Anterior cingulate cortex (tissue), 58 donors: Measurements from ENCODE around the gene IFIH1.

Source experiments
- DNase-seq, 58 donors: peaks; one replicate each; lab custom pipeline; 2025; lab: John Stamatoyannopoulos, UW

Gene IFIH1

DNA sequence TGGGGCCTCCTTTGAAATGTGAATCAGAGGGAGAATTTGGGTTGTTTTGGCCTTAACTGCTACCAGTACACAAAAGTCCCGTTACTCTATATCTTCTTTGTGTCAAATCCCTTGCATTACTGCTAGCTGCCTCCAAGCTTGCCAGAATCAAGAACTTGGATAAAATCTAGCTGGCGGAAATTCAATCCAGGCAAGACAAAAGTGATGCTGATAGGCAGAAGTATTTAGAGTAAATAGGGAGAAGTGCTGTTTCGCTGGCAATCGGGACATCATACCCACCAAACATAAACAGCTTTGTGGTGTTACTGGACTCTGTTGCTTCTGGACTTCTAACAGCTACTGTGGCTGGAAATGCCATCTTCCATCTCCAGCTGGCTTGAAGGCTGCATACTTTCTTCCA lies 2.5 kb downstream of the IFIH1 start:
- DNase-seq = no peak

DNA sequence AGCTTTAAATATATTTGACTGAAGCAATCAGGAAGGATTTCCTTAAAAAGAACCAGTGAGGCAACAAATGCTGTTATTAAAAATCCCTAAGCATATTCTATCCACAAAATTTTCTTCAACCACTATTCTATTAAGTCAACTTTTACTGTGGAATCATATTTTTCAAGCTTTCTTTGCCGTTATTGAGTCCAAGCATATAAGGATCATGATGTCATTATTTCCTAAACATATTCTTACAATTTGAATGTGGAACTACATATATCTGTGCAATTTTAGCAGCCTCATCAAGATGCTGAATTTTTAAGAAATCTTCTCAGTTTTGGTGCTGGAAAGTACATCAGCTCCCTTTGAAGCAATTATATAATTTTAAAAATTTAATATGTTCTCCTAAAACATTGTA lies 5.6 kb downstream of the IFIH1 start:
- no peak for DNase-seq

DNA sequence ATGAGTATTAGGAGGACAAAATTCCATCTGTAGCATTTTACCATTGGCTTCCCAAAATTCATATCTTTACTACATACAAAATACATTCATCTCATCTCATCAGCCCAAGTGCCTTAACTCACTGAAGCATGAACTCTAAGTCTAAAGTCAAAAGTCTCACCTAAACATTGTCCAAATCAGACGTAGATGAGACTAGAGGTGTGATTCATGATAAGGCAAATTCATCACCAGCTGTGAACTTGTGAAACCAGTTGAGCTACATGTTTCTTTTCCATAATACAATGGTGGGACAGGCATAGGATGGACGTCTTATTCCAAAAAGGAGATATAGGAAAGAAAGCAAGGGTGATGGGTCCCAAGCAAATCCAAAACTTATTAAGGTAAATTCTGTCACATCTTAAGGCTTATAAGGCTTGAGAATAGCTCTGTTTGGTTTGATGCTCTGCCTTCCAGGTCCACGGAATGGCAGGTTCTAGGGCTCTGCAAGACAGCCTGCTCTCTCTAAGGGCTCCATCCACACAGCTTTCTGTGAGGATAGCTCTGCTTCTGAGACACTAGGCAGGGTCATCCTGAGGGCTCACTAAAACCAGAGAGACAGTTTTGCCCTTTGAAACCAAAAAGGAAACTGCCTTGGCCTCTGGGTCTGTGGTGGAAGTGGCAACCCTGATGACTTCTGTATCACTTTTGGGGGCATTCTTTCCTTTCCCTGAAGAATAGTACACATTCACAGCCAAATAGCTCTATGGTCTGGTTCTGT lies 9.6 kb downstream of the IFIH1 start:
- DNase-seq = no peak

DNA sequence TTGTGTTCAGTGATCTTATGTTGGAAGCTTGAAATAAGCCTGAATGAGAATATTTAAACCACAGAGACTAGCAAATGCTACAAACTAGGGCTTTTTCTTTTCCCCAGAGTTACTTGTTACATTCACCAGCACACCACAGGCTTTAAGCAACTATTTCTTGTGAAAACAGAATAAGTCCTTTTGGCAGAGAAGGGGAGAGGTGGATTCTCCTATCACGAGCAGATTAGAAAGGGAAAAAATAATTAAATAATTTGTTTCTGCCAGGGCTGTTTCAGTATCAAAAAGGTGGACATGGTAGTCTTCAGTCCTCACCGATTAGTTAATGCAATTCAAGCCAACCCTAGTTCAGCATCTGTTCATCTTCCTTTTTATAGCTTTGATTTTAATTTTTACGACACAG lies 12.6 kb downstream of the IFIH1 start:
- no peak for DNase-seq

DNA sequence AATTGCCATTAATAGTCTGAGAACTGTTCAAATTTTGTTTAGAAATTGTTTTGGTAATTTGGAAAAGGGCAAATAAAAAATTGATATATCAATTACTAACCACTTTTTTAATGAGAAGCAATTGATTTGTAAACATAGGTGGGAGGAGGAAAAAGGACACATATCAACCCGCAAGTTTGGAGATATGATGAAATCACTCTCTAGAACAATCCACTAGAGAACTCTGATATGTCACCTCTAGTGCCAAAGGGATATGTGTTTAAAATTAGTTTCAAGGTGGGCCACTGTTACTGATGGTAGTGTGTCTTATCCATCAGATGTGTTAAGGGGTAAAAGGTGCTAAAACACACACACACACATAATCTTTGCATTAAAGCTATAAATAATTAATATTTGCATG lies 16.6 kb downstream of the IFIH1 start:
- no peak for DNase-seq

DNA sequence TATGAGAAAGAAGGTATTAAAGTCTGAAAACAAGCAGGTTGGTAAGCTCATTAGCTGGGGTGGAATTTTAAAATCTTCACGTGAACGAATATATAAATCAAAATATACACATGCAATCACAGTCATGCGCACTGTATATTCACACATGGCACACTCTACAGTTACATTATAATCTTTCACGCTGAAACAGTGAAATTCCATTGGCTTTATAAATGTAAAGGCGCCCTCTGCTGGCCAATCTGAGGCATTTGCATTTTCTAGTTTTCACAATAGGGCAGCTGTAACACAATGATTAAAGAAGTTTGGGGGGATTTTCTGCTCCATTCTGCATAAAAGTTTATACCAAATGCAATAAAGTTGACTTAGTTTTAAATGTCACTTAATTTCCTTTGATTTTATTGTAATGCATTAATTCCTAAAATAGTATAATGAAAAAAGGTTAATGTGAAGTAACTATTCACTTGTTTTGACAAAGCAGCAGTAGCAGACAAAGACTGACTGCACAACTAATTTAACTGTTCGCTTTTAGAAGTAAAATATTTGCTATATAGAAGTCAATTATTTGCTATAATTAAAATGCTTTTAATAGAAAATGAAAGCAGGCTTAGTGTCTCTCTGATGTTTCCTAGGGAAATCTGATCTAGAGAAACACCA lies 17.2 kb downstream of the IFIH1 start:
- peak in 24 of 58 donors; percentile 1 to 63 (median 17) for DNase-seq

DNA sequence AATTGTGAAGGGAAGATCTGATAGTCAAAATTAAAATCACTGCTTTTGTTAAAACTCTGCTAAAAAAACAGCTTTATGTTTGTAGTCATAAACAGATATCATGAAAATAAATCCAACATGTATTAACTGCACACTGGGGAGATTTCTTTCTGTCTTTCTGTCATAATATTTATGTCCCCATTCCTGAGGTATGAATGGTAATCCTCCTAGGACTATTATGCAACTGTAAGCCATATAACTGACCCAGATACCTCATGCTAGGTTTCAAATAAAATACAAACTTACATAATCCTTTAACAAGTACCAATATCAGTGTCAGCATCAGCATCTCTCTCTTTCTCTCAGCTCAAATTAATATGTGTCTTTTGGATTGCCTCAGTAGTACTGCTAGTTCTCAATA lies 18.2 kb downstream of the IFIH1 start:
- DNase-seq = no peak

DNA sequence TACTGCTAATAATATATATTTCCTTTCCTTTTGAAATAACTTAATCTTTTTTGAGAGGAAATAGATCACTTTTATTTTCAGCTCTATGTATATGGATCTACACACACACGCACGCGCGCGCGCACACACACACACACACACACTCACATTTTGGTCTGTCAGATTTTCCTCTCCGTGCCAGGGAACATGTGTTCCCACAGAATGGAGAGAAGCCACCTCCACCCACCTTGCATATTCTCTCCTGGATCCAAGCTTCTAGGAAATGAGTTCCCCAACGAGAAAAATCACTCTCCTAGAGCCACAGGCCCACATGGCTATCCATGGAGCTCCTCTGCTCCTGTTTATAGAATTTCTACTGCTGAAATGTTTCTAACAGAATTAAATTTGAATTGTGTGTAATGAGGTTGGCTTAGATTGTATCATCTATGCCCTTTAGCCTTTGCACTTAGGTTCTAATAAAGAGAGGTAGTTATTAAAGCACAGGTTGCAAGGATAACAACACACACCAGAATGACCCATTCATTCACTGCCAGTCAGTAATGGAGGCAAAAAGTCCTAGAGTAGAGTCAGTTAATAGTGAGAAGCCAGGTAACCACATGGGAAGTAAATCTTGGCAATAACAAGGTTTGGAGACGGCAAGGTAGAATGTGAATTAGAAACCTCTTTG lies 19.7 kb downstream of the IFIH1 start:
- peak in 30 of 58 donors; percentile 1 to 66 (median 35) for DNase-seq

DNA sequence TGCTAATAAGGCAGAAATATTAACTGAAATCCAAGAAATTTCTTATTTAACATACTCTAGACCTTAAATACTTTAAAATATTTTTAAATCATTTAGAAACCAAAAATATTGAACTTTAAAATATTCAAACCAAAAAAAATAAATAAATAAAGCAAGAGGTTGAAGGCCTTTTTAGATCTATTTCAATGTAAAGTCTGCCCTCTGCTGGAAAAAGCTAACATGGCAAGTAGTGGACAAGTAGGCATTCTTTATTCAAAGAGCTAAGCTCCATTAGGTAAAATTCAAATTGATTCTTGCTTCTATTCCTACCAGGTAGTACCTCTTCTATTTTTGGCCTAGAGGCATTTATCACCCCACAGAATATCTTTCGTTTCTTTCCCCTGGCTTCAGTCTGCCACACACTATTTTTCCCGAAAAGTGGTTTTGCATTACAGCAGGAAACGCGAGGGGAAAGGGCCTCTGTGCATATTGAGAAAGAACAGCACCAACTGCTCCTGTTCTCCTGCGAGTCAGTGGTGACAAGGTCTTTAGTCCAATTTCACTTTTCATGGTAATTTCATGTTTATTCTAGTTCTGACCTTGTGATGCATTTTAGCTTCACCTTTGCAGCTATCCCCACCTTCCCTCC lies 20.4 kb downstream of the IFIH1 start:
- DNase-seq = peak in 23 of 58 donors; percentile 0 to 81 (median 47)

DNA sequence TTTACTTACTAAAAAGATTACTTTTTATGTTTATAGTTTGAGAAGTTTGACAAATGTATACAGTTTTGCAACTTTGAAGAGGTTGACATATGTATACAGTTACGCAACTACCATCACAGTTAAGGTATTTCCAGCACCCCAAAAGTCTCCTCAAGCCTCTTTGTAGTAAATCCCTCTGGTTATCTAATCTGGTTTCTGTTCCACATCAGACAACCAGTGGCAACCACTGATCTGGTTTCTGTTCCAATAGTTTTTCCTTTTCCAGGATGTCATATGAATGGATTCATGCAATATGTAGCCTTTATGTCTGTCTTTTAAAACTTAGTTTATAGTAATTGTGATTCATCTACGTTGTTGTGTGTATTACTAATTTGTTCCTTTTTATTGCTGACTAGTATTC lies 23.5 kb downstream of the IFIH1 start:
- DNase-seq = no peak

DNA sequence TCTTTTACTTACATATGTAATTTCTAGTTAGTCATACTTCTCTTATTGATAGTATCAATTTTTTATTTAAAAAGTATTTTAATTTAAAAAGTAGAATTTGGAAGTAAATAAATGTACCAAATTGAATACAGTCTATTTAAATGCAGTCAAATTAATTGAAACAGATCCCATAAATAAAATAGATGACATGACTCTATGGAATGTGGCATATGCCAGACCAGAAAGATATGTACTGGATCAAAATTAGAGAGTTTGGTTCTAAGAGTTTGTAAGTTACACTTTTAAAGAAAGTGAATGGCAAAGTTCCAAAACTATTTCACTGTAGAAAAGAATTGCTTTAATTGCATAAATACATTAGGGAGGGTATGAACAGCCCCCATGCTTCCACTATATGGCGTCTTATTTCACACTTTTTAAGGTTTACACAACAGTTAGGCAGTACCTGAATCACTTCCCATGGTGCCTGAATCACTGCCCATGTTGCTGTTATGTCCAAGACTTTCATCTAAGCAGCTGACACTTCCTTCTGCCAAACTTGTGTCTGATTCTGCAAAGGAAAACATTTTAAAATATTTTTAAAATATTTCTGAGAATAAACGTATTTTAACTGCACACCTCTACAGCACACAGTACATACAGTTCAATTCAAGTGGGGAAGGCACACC lies 25.2 kb downstream of the IFIH1 start:
- DNase-seq = no peak

DNA sequence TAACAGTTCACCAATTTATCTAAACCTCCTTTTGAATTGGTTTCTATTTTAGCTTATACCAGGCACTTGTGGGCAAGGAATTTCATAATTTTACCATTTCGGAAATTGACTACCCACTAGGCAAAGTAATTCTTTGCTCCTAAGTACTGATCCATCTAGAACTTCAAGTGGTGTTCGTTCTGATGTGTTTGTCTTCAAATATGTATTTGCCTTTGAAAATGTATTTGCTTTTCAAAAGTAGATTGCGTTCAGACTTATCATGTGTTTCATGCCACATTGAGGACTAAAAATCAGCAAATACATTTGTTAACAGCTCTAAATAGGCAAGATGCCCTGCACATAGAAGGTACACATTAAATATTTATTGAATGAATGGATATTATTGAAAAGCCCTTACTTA lies 26.7 kb downstream of the IFIH1 start:
- no peak for DNase-seq

DNA sequence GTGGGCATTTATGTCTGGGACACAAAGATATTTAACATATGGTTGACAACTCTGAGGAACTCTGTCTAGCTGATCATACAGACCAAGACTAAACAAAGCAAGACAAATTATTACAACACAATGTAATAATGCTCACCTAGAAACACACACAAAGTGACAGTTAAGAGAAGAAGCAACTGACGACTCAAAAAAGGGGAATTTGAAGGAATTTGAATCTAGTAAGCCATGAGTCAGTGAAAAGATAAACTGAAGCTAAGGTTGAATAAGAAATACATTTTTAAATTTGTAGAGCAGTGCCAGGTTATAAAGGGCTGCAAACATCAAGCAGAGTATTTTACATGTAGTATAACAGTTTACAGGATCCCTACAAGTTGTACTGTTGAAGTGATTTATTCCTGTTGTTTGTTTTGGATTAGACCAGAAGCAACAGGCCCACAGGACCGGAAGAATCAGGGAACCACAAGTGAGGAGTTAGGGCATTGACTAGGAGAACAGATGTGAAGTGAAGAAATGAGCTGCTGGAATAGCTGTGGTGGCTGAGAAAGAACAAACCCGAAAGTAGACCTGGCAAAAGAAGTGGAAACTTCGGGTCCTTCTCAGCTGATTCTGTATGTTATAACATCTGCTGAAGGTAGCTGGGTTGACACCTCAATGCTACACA lies 35.6 kb downstream of the IFIH1 start:
- no peak for DNase-seq

DNA sequence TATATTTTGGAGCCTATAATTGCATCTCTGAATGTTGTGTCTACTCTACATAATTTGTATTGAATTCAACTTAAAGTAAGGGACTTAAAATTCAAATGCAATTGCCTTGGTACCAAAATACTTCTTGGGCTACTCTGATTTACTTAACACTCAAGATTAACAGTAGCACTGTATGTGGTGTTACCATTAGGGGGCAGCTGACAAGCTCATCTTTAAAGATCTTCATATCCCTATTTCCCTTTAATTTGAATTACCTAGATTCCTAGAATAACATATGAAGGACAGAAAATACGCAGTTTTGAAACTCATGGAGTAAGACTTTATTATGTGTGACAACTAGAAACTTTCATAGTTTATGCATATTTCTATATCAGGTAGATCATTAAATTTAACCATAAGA lies 37.8 kb downstream of the IFIH1 start:
- DNase-seq = no peak

DNA sequence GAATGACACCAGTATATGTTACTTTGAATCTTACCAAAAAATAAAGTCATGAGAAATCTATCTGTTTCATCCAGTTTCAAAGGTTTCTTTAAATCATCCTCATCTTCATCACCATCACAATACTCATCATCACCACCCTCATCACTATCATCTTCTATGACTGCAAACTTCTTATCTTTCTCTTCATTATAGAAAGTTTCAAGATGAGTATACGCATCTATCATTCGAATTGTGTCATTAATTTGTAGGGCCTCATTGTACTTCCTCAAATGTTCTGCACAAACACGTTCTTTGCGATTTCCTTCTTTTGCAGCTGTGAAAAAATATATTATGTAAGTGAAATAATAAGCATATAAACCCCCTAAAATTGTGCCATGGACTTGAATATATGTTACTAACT lies 41.1 kb downstream of the IFIH1 start:
- DNase-seq = no peak

DNA sequence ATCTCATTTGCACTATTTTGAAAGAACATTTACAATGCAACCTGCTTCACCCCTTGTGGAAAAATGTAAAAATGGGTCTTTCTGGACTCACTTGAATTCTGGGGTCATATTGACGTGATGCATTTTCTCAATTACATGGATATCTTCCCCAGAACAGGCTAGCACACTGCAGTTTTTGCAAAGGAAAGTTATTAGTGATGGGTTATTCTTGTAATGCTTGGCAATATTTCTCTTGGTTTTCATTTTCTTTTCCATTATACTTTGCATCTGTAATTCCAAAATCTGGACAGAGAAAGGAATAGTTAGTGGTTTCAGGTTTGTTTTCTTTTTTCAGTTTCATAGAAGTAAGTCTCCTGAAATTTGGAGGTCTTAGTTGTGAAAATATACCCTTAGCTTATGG lies 50.5 kb downstream of the IFIH1 start:
- DNase-seq = no peak

DNA sequence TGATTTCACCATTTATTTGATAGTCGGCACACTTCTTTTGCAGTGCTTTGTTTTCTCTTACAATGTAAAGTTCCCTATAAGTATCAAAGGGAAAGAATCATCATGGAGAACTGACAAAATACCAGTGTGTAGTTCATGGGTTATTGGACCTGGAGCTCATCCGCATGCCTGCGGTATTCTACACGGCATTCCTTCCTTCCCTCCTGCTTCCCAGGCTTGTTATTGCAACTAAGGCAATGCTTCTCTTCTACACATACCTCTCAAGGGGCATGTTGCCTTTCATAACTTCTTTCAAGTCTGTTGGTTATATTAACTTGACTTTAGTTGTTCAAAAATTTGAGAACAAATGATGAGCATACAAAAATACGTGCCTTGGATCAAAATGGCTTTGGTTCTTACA lies 51.0 kb downstream of the IFIH1 start:
- DNase-seq = no peak

DNA sequence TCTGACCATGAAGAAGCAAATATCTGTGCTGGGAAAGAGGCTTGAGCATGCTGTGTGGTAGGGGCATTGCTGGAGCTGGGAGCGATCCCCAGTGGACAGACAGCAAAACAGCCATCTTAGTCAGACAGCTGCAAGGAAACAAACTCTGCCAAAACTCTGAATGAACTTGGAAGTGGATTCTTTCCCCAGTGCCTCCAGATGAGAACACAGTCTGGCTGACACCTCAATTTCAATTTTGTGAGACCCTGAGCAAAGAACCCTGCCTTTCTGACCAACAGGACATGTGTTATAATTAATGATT lies 52.1 kb downstream of the IFIH1 start:
- DNase-seq = no peak

DNA sequence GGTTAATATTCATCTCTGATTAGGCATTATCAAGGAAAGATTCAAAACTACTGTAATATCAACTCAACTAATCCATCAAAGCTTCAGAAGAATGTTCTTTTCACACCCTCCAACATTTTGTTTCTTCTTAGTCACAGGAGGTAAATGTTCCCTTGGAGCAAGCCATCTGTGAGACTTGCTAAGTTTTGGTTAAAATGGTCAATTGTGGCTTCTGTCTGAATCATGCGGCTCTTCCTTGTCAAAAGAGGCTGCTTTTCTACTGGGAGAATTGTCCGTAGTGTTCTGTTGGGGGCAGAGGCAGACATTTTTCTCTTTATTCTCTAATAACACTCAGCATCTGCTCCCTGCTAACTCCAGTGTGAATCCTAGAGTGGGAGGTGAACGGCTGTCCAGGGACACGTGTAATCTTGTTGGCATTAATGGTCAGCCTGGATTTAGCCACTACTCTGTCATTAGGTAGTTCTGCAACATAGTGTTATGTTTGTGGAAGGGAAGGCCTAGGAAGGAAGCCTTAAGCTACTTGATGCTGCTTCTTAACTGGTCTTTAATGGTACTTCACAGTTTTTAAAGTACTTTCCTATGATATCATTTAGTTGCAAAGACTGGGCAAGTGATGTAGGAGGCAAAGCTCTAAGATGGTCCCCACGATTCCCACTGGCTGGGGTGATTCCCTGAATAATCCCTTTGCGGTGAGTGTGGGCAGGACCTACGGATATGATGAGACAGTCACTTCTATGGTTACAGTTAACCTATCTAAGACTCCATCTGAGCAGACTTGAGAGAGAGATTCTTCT lies 52.6 kb downstream of the IFIH1 start:
- DNase-seq = peak in 1 of 58 donors; percentile 41
